ENCODE measurements around the gene CADPS. TPM values are rescaled to one million over a fixed set of nuclear protein-coding genes. Genes with fewer than 3 reads are reported as not detected.

CADPS gene
- total RNA-seq, 1 experiment from 2014 or later, result 7.0 TPM

- DNase-seq (ENCODE audit: low spot score) (no peak), ATAC-seq (no peak)
- CTCF ChIA-PET, result no interaction called here
- no peak overlapping the region for H3K27ac Mint-ChIP-seq
- H3K27me3 Mint-ChIP-seq (ENCODE audit: low read depth), result no peaks in the 10 kb centered on the region
- no peak overlapping the region for H3K4me3 Mint-ChIP-seq
- no peaks in the 10 kb centered on the region for H3K36me3 Mint-ChIP-seq
- POLR2A ChIA-PET, result no interaction called here
- H3K9me3 Mint-ChIP-seq, result no peaks in the 10 kb centered on the region
- TF ChIP-seq SMAD4 (CRISPR knock-in tag; IDR thresholded peaks at IDR 0.05) (no peak), TEAD1 (CRISPR knock-in tag; IDR thresholded peaks at IDR 0.05) (no peak), SOX15 (CRISPR knock-in tag; IDR thresholded peaks at IDR 0.05) (no peak), MAX (CRISPR knock-in tag; IDR thresholded peaks at IDR 0.05) (no peak), IRF1 (CRISPR knock-in tag; IDR thresholded peaks at IDR 0.05) (no peak), TEAD4 (CRISPR knock-in tag; IDR thresholded peaks at IDR 0.05) (no peak), NFYB (CRISPR knock-in tag; conservative IDR thresholded peaks at IDR 0.05; ENCODE audit: low read depth) (no peak), SP1 (CRISPR knock-in tag; conservative IDR thresholded peaks at IDR 0.05) (no peak), FOXK1 (CRISPR knock-in tag; IDR thresholded peaks at IDR 0.05) (no peak), JAZF1 (CRISPR knock-in tag; IDR thresholded peaks at IDR 0.05) (no peak), USF1 (CRISPR knock-in tag; IDR thresholded peaks at IDR 0.05) (no peak), ZNF416 (CRISPR knock-in tag; IDR thresholded peaks at IDR 0.05) (no peak), OVOL2 (CRISPR knock-in tag; IDR thresholded peaks at IDR 0.05; ENCODE audit: borderline replicate concordance) (no peak)
- H3K4me1 Mint-ChIP-seq, result 0 out of 2 replicates have a peak, but pooled peaks cover 3% of the 10 kb centered on the region
Measured at GRCh38 chr3:62601238-62602070, 273.8 kb downstream of the CADPS start.

- no peaks in the 10 kb centered on the region for H3K36me3 Mint-ChIP-seq
- CTCF ChIA-PET, result no interaction called here
Measured at GRCh38 chr3:62600033-62600432, 275.2 kb downstream of the CADPS start.

More at GRCh38 chr3:62600033-62600432, 275.2 kb downstream of the CADPS start:
- H3K27me3 Mint-ChIP-seq (ENCODE audit: low read depth), result no peaks in the 10 kb centered on the region
- TF ChIP-seq JUN (CRISPR knock-in tag; IDR thresholded peaks at IDR 0.05), result no peak
- TF ChIP-seq JAZF1 (CRISPR knock-in tag; IDR thresholded peaks at IDR 0.05), result no peak
- no peak for TF ChIP-seq FOXK1 (CRISPR knock-in tag; IDR thresholded peaks at IDR 0.05)
- no peak for TF ChIP-seq CDX4 (CRISPR knock-in tag; IDR thresholded peaks at IDR 0.05; ENCODE audit: borderline replicate concordance)
- TF ChIP-seq ZNF671 (CRISPR knock-in tag; IDR thresholded peaks at IDR 0.05), result no peak
- no peak for TF ChIP-seq ATF6 (CRISPR knock-in tag; IDR thresholded peaks at IDR 0.05)
- no peak for TF ChIP-seq FOXP1 (CRISPR knock-in tag; IDR thresholded peaks at IDR 0.05; ENCODE audit: borderline replicate concordance)
- no peak for TF ChIP-seq E2F1 (CRISPR knock-in tag; IDR thresholded peaks at IDR 0.05)
- TF ChIP-seq ZNF512 (CRISPR knock-in tag; IDR thresholded peaks at IDR 0.05; ENCODE audit: borderline replicate concordance), result no peak
- no peak for TF ChIP-seq KAT7 (CRISPR knock-in tag; IDR thresholded peaks at IDR 0.05; ENCODE audit: borderline replicate concordance)
- no peak for TF ChIP-seq CREM (CRISPR knock-in tag; IDR thresholded peaks at IDR 0.05)
- no peak for TF ChIP-seq TEAD1 (CRISPR knock-in tag; IDR thresholded peaks at IDR 0.05)
- no peak for TF ChIP-seq MLX (CRISPR knock-in tag; IDR thresholded peaks at IDR 0.05)
- H3K27ac Mint-ChIP-seq, result no peak overlapping the region
- H3K9me3 Mint-ChIP-seq, result no peaks in the 10 kb centered on the region
- no peak overlapping the region for H3K4me3 Mint-ChIP-seq
- ATAC-seq (no peak), DNase-seq (ENCODE audit: low spot score) (no peak)
- H3K4me1 Mint-ChIP-seq, result 0 out of 2 replicates have a peak, but pooled peaks cover 2% of the 10 kb centered on the region
- POLR2A ChIA-PET, result no interaction called here
